ENCODE results near the gene MAP3K8.

GRCh38 chr10:30510184-30510931 is 76.4 kb downstream of the MAP3K8 start:
- no peak for TF ChIP-seq CTCF (IDR thresholded peaks at IDR 0.05; ENCODE audit: extremely low read depth in 1 of 2, insufficient read depth in 1 of 2, low read depth in 1 of 2, low read length in 2 of 2)
- TF ChIP-seq POLR2AphosphoS5 (IDR thresholded peaks at IDR 0.05; ENCODE audit: insufficient read depth, low read depth, low read length) = no peak
- TF ChIP-seq JUN (IDR thresholded peaks at IDR 0.05; ENCODE audit: borderline replicate concordance, insufficient read depth, insufficient read length, low read depth) = no peak
- TF ChIP-seq MYC (IDR thresholded peaks at IDR 0.05; ENCODE audit: low read depth, low read length) = no peak
- no peak for TF ChIP-seq POLR2A (IDR thresholded peaks at IDR 0.05; ENCODE audit: low read depth, low read length)
- TF ChIP-seq EZH2 (IDR thresholded peaks at IDR 0.05; ENCODE audit: borderline replicate concordance, low read depth, low read length, severe bottlenecking) = no peak
- TF ChIP-seq FOS (IDR thresholded peaks at IDR 0.05; ENCODE audit: borderline replicate concordance, insufficient read depth, low read length) = no peak
- no peak for TF ChIP-seq MAX (IDR thresholded peaks at IDR 0.05; ENCODE audit: insufficient read depth, insufficient read length)

Measured in endothelial cell of umbilical vein (primary cell).